H9 (cell line): ENCODE data around the gene GABRB1. TPM values are rescaled to one million over a fixed set of nuclear protein-coding genes. Genes with fewer than 3 reads are reported as not detected.

ENCODE experiments used
- DNase-seq: peaks from one replicate; pipeline ENCODE4 v3.0.0-alpha.2; 2017
- H2AFZ ChIP-seq: one replicate; pipeline ENCODE4 v1.6.1; 2013; ENCODE audit warnings: mild to moderate bottlenecking, low read length, control low read depth, moderate library complexity
- H2AK5ac ChIP-seq: 2 replicates; pipeline ENCODE4 v1.6.1; 2013; ENCODE audit warnings: low read length, control low read depth, mixed read lengths; ENCODE audit not compliant: insufficient read length
- H2BK120ac ChIP-seq: one replicate; pipeline ENCODE4 v1.6.1; 2013; ENCODE audit warnings: low read depth, mild to moderate bottlenecking, low read length, control low read depth, inconsistent platforms; ENCODE audit not compliant: poor library complexity, severe bottlenecking
- H2BK12ac ChIP-seq: 2 replicates; pipeline ENCODE4 v1.6.1; 2013; ENCODE audit warnings: low read length, control low read depth, mixed read lengths, low read depth; ENCODE audit not compliant: insufficient read length
- H2BK15ac ChIP-seq: 2 replicates; pipeline ENCODE4 v1.6.1; 2013; ENCODE audit warnings: low read depth, low read length, control low read depth
- H2BK20ac ChIP-seq: one replicate; pipeline ENCODE4 v1.6.1; 2013; ENCODE audit warnings: low read depth, mild to moderate bottlenecking, low read length, control low read depth, inconsistent platforms; ENCODE audit not compliant: poor library complexity, severe bottlenecking
- H2BK5ac ChIP-seq: 2 replicates; pipeline ENCODE4 v1.6.1; 2013; ENCODE audit warnings: low read length, control low read depth, mixed read lengths; ENCODE audit not compliant: insufficient read length
- H3K14ac ChIP-seq: 2 replicates; pipeline ENCODE4 v1.6.1; 2013; ENCODE audit warnings: low read length, control low read depth; ENCODE audit not compliant: insufficient read depth
- H3K18ac ChIP-seq: 2 replicates; pipeline ENCODE4 v1.6.1; 2013; ENCODE audit warnings: low read depth, mild to moderate bottlenecking, mixed read lengths, low read length, control low read depth; ENCODE audit not compliant: insufficient read length
- H3K23ac ChIP-seq: 2 replicates; pipeline ENCODE4 v1.6.1; 2013; ENCODE audit warnings: low read length, control low read depth, mixed read lengths, low read depth; ENCODE audit not compliant: insufficient read length
- H3K23me2 ChIP-seq: 2 replicates; pipeline ENCODE4 v1.6.1; 2013; ENCODE audit warnings: low read depth, mild to moderate bottlenecking, mixed read lengths, low read length, control low read depth; ENCODE audit not compliant: insufficient read length, poor library complexity, severe bottlenecking
- H3K27ac ChIP-seq: 2 replicates; pipeline ENCODE4 v1.5.1; 2013; ENCODE audit warnings: low read length, control low read depth, mixed read lengths, low read depth; ENCODE audit not compliant: insufficient read length
- H3K27me3 ChIP-seq: 2 replicates; pipeline ENCODE4 v1.6.1; 2013; ENCODE audit warnings: low read length, control low read depth, inconsistent platforms; ENCODE audit not compliant: insufficient read depth
- H3K4ac ChIP-seq: 2 replicates; pipeline ENCODE4 v1.6.1; 2013; ENCODE audit warnings: low read depth, mild to moderate bottlenecking, control low read depth, inconsistent platforms, low read length, moderate library complexity
- H3K4me1 ChIP-seq: 2 replicates; pipeline ENCODE4 v1.6.1; 2013; ENCODE audit warnings: low read length, control low read depth, inconsistent platforms; ENCODE audit not compliant: insufficient read depth
- H3K4me2 ChIP-seq: 2 replicates; pipeline ENCODE4 v1.6.1; 2013; ENCODE audit warnings: low read length, control low read depth, mixed read lengths; ENCODE audit not compliant: insufficient read length, insufficient read depth
- H3K56ac ChIP-seq: 2 replicates; pipeline ENCODE4 v1.6.1; 2013; ENCODE audit warnings: low read depth, mild to moderate bottlenecking, mixed read lengths, low read length, control low read depth; ENCODE audit not compliant: insufficient read length
- H3K79me1 ChIP-seq: 2 replicates; pipeline ENCODE4 v1.6.1; 2013; ENCODE audit warnings: low read depth, mild to moderate bottlenecking, moderate library complexity, low read length, control low read depth, inconsistent platforms; ENCODE audit not compliant: insufficient read depth, poor library complexity, severe bottlenecking
- H3K79me2 ChIP-seq: 2 replicates; pipeline ENCODE4 v1.6.1; 2013; ENCODE audit warnings: low read length, control low read depth, inconsistent platforms; ENCODE audit not compliant: insufficient read depth
- H3K9ac ChIP-seq: 2 replicates; pipeline ENCODE4 v1.6.1; 2013; ENCODE audit warnings: low read length, control low read depth, mixed read lengths; ENCODE audit not compliant: insufficient read length; ENCODE audit errors: extremely low read depth
- H3K9me3 ChIP-seq: one replicate; pipeline ENCODE4 v1.6.1; 2013; ENCODE audit warnings: low read depth, low read length, inconsistent platforms; ENCODE audit not compliant: control insufficient read depth
- H3T11ph ChIP-seq: one replicate; pipeline ENCODE4 v1.6.1; 2013; ENCODE audit warnings: mild to moderate bottlenecking, low read length, control low read depth, inconsistent platforms
- H4K20me1 ChIP-seq: one replicate; pipeline ENCODE4 v1.6.1; 2013; ENCODE audit not compliant: control insufficient read depth, insufficient read length, insufficient read depth
- H4K5ac ChIP-seq: 2 replicates; pipeline ENCODE4 v1.6.1; 2013; ENCODE audit warnings: low read depth, mild to moderate bottlenecking, mixed read lengths, low read length, control low read depth; ENCODE audit not compliant: insufficient read length
- H4K8ac ChIP-seq: replicated peaks from 2 replicates; pipeline ENCODE4 v1.6.1; 2013; ENCODE audit warnings: low read length, control low read depth, mixed read lengths, low read depth; ENCODE audit not compliant: insufficient read length
- H4K91ac ChIP-seq: 2 replicates; pipeline ENCODE4 v1.6.1; 2013; ENCODE audit warnings: low read depth, mild to moderate bottlenecking, moderate library complexity, mixed read lengths, low read length, control low read depth; ENCODE audit not compliant: insufficient read length
- H3K27ac Mint-ChIP-seq, 3 experiments: 2 replicates in 2 of 3; 3 replicates in 1 of 3; pipeline ENCODE4 v1.8.0; 2020 to 2021; ENCODE audit warnings: mixed read lengths in 3 of 3, mild to moderate bottlenecking in 1 of 3, moderate library complexity in 1 of 3
- H3K27me3 Mint-ChIP-seq: 2 replicates; pipeline ENCODE4 v1.8.0; 2021; ENCODE audit warnings: low read depth, mild to moderate bottlenecking, moderate library complexity, mixed read lengths
- H3K36me3 Mint-ChIP-seq, 3 experiments: 2 replicates in 2 of 3; 3 replicates in 1 of 3; pipeline ENCODE4 v1.8.0; 2020 to 2021; ENCODE audit warnings: low read depth in 3 of 3, mixed read lengths in 3 of 3; ENCODE audit not compliant: insufficient read depth in 1 of 3
- H3K4me1 Mint-ChIP-seq, 2 experiments: 2 replicates each; pipeline ENCODE4 v1.8.0; 2020; ENCODE audit warnings: mixed read lengths in 2 of 2
- H3K4me3 Mint-ChIP-seq, 2 experiments: 2 replicates in 1 of 2; 3 replicates in 1 of 2; pipeline ENCODE4 v1.8.0; 2020 to 2021; ENCODE audit warnings: mild to moderate bottlenecking in 2 of 2, mixed read lengths in 2 of 2, moderate library complexity in 1 of 2
- H3K9me3 Mint-ChIP-seq, 2 experiments: 2 replicates in 1 of 2; 3 replicates in 1 of 2; pipeline ENCODE4 v1.8.0; 2020; ENCODE audit warnings: mild to moderate bottlenecking in 2 of 2, mixed read lengths in 2 of 2, moderate library complexity in 1 of 2
- CTCF ChIP-seq: fragments of 200-600 bp; sonication (generic); conservative IDR thresholded peaks from 3 replicates; pipeline ENCODE4 v1.8.0; 2021; ENCODE audit warnings: antibody characterized with exemption, mild to moderate bottlenecking
- WGBS: extraction: QIAGEN DNeasy Blood & Tissue Kit; methylation state at CpG from one replicate; pipeline ENCODE4 v1.1.7; 2013; ENCODE audit warnings: missing lambda C conversion rate, low lambda C conversion rate, mixed read lengths; ENCODE audit not compliant: insufficient read length; ENCODE audit errors: extremely low coverage; 5-methylcytosine and 5-hydroxymethylcytosine counted together
- total RNA-seq: library from RNA; stranded (reverse); gene quantifications from 2 replicates; pipeline ENCODE4 v1.2.1, GENCODE V29; 2021

The GABRB1 gene
- total RNA-seq, 1 experiment from 2014 or later = 0.39 TPM

- H3K23me2 ChIP-seq = no peaks in the 10 kb centered on the region
- no peaks in the 10 kb centered on the region for H3K79me1 ChIP-seq
- H3K4ac ChIP-seq = no peak overlapping the region
- H3K79me2 ChIP-seq = no peaks in the 10 kb centered on the region
- Mint-ChIP-seq H3K4me3 (no peak overlapping the region), H3K9me3 (no peaks in the 10 kb centered on the region), H3K27me3 (no peaks in the 10 kb centered on the region), H3K27ac (no peak overlapping the region), H3K36me3 (no peaks in the 10 kb centered on the region), H3K4me1 (no peaks in the 10 kb centered on the region)
- H3K4me1 ChIP-seq = no peaks in the 10 kb centered on the region
- no peak for DNase-seq
- no peak overlapping the region for H3K27ac ChIP-seq
- no peak overlapping the region for H3T11ph ChIP-seq
- H3K23ac ChIP-seq = no peak overlapping the region
- H3K18ac ChIP-seq = no peak overlapping the region
- H3K14ac ChIP-seq = no peak overlapping the region
- no peak overlapping the region for H2BK5ac ChIP-seq
- H4K91ac ChIP-seq = no peak overlapping the region
- no peak overlapping the region for H2AFZ ChIP-seq
- no CpG with 5 or more reads among the region's 4 CpGs for WGBS
- no peak overlapping the region for H3K56ac ChIP-seq
- TF ChIP-seq CTCF = no peak
- no peak overlapping the region for H4K8ac ChIP-seq
- H2BK120ac ChIP-seq = no peak overlapping the region
- H3K27me3 ChIP-seq = no peaks in the 10 kb centered on the region
- H4K20me1 ChIP-seq = no peaks in the 10 kb centered on the region
- no peak overlapping the region for H3K4me2 ChIP-seq
- H4K5ac ChIP-seq = no peak overlapping the region
- H3K9me3 ChIP-seq = no peaks in the 10 kb centered on the region
- H3K9ac ChIP-seq = no peak overlapping the region
- H2BK12ac ChIP-seq = no peak overlapping the region
- no peak overlapping the region for H2BK15ac ChIP-seq
- no peak overlapping the region for H2BK20ac ChIP-seq
- H2AK5ac ChIP-seq = no peak overlapping the region
Observed at GRCh38 chr4:47342796-47343195, 311.4 kb downstream of the GABRB1 start.
